Stimulated activated CD4-positive, alpha-beta T cell treated with anti-CD3 and anti-CD28 coated beads, Interleukin-2, amount 100 ng/mL, for 48 hours (primary cell): Measurements from ENCODE around the gene BOD1L1.

Experiments
- DNase-seq, 2 donors: peaks; one replicate each; pipeline ENCODE4 v3.0.0-alpha.2; 2020

BOD1L1 gene

GRCh38 chr4:13627606-13628311, at the start of gene BOD1L1:
TSS of gene BOD1L1 (minus strand) at chr4:13627725. CDS start at chr4:13627587, 138 bp downstream.
- DNase-seq = peak; percentile 70 to 75

GRCh38 chr4:13674971-13675370, 47.4 kb upstream of the BOD1L1 start:
- no peak for DNase-seq

GRCh38 chr4:13673167-13673566, 45.6 kb upstream of the BOD1L1 start:
- DNase-seq = no peak

GRCh38 chr4:13670456-13671160, 43.1 kb upstream of the BOD1L1 start:
- no peak for DNase-seq

- no peak for DNase-seq
These were observed 38.5 kb upstream of the BOD1L1 start for GRCh38 chr4:13665701-13666660.

GRCh38 chr4:13659341-13660070, 32.0 kb upstream of the BOD1L1 start:
- no peak for DNase-seq

- peak; percentile 68 to 73 for DNase-seq
These were observed 29.3 kb upstream of the BOD1L1 start for GRCh38 chr4:13656569-13657405.

- peak; percentile 67 to 79 for DNase-seq
These were observed 26.8 kb upstream of the BOD1L1 start for GRCh38 chr4:13654162-13654797.

GRCh38 chr4:13653766-13654161, 26.2 kb upstream of the BOD1L1 start:
- DNase-seq = no peak

GRCh38 chr4:13647031-13647430, 19.5 kb upstream of the BOD1L1 start:
- DNase-seq = no peak

- no peak for DNase-seq
These were observed 17.6 kb upstream of the BOD1L1 start for GRCh38 chr4:13645075-13645474.

- DNase-seq = no peak
These were observed 14.8 kb upstream of the BOD1L1 start for GRCh38 chr4:13642170-13642950.

GRCh38 chr4:13641084-13641483, 13.6 kb upstream of the BOD1L1 start:
- no peak for DNase-seq

GRCh38 chr4:13640149-13640940, 12.8 kb upstream of the BOD1L1 start:
- DNase-seq = no peak

- no peak for DNase-seq
These were observed 7.8 kb upstream of the BOD1L1 start for GRCh38 chr4:13635286-13635799.

GRCh38 chr4:13633671-13634070, 6.1 kb upstream of the BOD1L1 start:
- DNase-seq = no peak

GRCh38 chr4:13627178-13627605, 333 bp downstream of the BOD1L1 start:
- DNase-seq = peak; percentile 7 to 15

GRCh38 chr4:13626492-13627177, 890 bp downstream of the BOD1L1 start:
- no peak for DNase-seq
